Neural cell (in vitro differentiated cells): ENCODE results near the gene BANF1. TPM values are rescaled to one million over a fixed set of nuclear protein-coding genes. Genes with fewer than 3 reads are reported as not detected.

ENCODE experiments used
- H2AFZ ChIP-seq: fragments of 200-600, 300-800 bp; sonication (generic), shearing (Covaris generic); 2 replicates; pipeline ENCODE4 v1.6.0; 2014; ENCODE audit warnings: low read depth, mild to moderate bottlenecking, antibody characterized with exemption, low read length, moderate library complexity
- H3F3A ChIP-seq: fragments of 200-600 bp; shearing (Covaris generic); 2 replicates; pipeline ENCODE4 v1.6.1; 2016; ENCODE audit warnings: mild to moderate bottlenecking, moderate library complexity, mixed read lengths, antibody characterized with exemption, low read length; ENCODE audit not compliant: insufficient read depth, poor library complexity, severe bottlenecking
- H3K27ac ChIP-seq: fragments of 200-600, 300-800 bp; sonication (generic), shearing (Covaris generic); 2 replicates; pipeline ENCODE4 v1.5.1; 2014; ENCODE audit warnings: mild to moderate bottlenecking, low read length, moderate library complexity
- H3K27me3 ChIP-seq: fragments of 300-800, 200-600 bp; sonication (generic), shearing (Covaris generic); 2 replicates; pipeline ENCODE4 v1.6.0; 2014; ENCODE audit warnings: mild to moderate bottlenecking, low read depth, low read length, moderate library complexity; ENCODE audit not compliant: insufficient read depth
- H3K36me3 ChIP-seq: fragments of 300-800, 200-600 bp; sonication (generic), shearing (Covaris generic); 2 replicates; pipeline ENCODE4 v1.5.1; 2014; ENCODE audit warnings: mild to moderate bottlenecking, antibody characterized with exemption, low read length, moderate library complexity; ENCODE audit not compliant: insufficient read depth
- H3K4me2 ChIP-seq: fragments of 300-800, 200-600 bp; sonication (generic), shearing (Covaris generic); 2 replicates; pipeline ENCODE4 v1.6.0; 2014; ENCODE audit warnings: mild to moderate bottlenecking, low read length
- H3K4me3 ChIP-seq: fragments of 300-800, 200-600 bp; sonication (generic), shearing (Covaris generic); 2 replicates; pipeline ENCODE4 v1.5.1; 2014; ENCODE audit warnings: mild to moderate bottlenecking, low read length, moderate library complexity
- H3K79me2 ChIP-seq: fragments of 200-600 bp; shearing (Covaris generic); replicated peaks from 2 replicates; pipeline ENCODE4 v1.6.0; 2014; ENCODE audit warnings: mild to moderate bottlenecking, low read length, moderate library complexity; ENCODE audit not compliant: insufficient read depth
- H3K9ac ChIP-seq: fragments of 300-800, 200-600 bp; sonication (generic), shearing (Covaris generic); 2 replicates; pipeline ENCODE4 v1.6.1; 2016; ENCODE audit warnings: mild to moderate bottlenecking, low read length, mixed read lengths
- H3K9me2 ChIP-seq: fragments of 200-600 bp; shearing (Covaris generic); 2 replicates; pipeline ENCODE4 v1.6.1; 2016; ENCODE audit warnings: mild to moderate bottlenecking, low read length, mixed read lengths; ENCODE audit not compliant: insufficient read depth
- H3K9me3 ChIP-seq: fragments of 200-600, 300-800 bp; sonication (generic), shearing (Covaris generic); 2 replicates; pipeline ENCODE4 v1.6.1; 2016; ENCODE audit warnings: mild to moderate bottlenecking, mixed run types, low read length, moderate library complexity, mixed read lengths
- H4K20me1 ChIP-seq: fragments of 200-600 bp; shearing (Covaris generic); 2 replicates; pipeline ENCODE4 v1.6.1; 2016; ENCODE audit warnings: mild to moderate bottlenecking, mixed run types; ENCODE audit not compliant: insufficient read depth
- EP300 ChIP-seq: fragments of 450-650 bp; conservative IDR thresholded peaks from 2 replicates; pipeline ENCODE4 v1.6.1; 2014; ENCODE audit warnings: antibody characterized with exemption, mild to moderate bottlenecking, moderate library complexity; ENCODE audit not compliant: poor library complexity, severe bottlenecking
- EZH2 ChIP-seq: fragments of 200-600, 300-800 bp; shearing (Covaris generic), sonication (generic); IDR thresholded peaks from 2 replicates; pipeline ENCODE4 v1.6.1; 2014; ENCODE audit warnings: antibody characterized with exemption, low read length, borderline replicate concordance, mild to moderate bottlenecking; ENCODE audit not compliant: insufficient read depth, poor library complexity, severe bottlenecking
- MXI1 ChIP-seq: fragments of 450-650 bp; conservative IDR thresholded peaks from 2 replicates; pipeline ENCODE4 v1.6.1; 2014; ENCODE audit warnings: antibody characterized with exemption, mild to moderate bottlenecking; ENCODE audit not compliant: poor library complexity, severe bottlenecking
- POLR2AphosphoS5 ChIP-seq: IDR thresholded peaks from 2 replicates; pipeline ENCODE4 v1.6.1; 2012
- RAD21 ChIP-seq: fragments of 450-650 bp; conservative IDR thresholded peaks from 2 replicates; pipeline ENCODE4 v1.6.1; 2014; ENCODE audit warnings: antibody characterized with exemption, mild to moderate bottlenecking, moderate library complexity
- REST ChIP-seq: IDR thresholded peaks from 2 replicates; pipeline ENCODE4 v1.6.1; 2012; ENCODE audit warnings: borderline replicate concordance
- SMC3 ChIP-seq: fragments of 450-650 bp; conservative IDR thresholded peaks from 2 replicates; pipeline ENCODE4 v1.6.1; 2014; ENCODE audit warnings: antibody characterized with exemption, mild to moderate bottlenecking, moderate library complexity; ENCODE audit not compliant: poor library complexity
- TAF1 ChIP-seq: IDR thresholded peaks from 2 replicates; pipeline ENCODE4 v1.6.1; 2012; ENCODE audit warnings: low read depth
- polyA plus RNA-seq: library from polyadenylated mRNA; depleted of rRNA; stranded (reverse); fragments of >200 nt; gene quantifications from 2 replicates; pipeline ENCODE4 v1.2.3, GENCODE V29; 2014
- TF ChIP-seq, protein P1 (sequence below): fragments of 450-650 bp; IDR thresholded peaks from 2 replicates; pipeline ENCODE4 v1.5.1; 2014; ENCODE audit warnings: antibody characterized with exemption, mild to moderate bottlenecking, moderate library complexity; ENCODE audit not compliant: poor library complexity, severe bottlenecking

The BANF1 gene
- polyA plus RNA-seq, 1 donor from 2014 or later: 60.0 TPM

DNA sequence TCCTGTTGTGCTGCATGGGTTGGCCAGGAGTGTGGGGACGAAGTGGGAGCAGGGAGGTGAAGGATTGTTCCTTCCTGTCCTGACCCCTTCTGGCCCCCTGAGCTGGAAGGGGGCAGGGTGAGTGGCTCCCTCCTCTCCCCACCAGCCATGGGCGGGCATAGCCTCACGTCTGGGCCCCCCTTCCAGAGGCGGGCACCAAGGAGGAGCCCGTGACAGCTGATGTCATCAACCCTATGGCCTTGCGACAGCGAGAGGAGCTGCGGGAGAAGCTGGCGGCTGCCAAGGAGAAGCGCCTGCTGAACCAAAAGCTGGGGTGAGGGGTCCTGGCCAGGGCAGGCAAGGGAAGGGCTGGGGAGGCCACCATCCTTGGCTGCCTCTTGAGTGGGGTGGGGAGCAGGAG, 37.4 kb upstream of the BANF1 start:
- Histone ChIP-seq H3K4me2 (no peak overlapping the region), H2AFZ (no peak overlapping the region), H3K9me2 (no peaks in the 10 kb centered on the region), H3K36me3 (no peaks in the 10 kb centered on the region), H3K4me3 (no peak overlapping the region), H3K27me3 (no peaks in the 10 kb centered on the region), H3K9me3 (no peaks in the 10 kb centered on the region), H4K20me1 (no peaks in the 10 kb centered on the region), H3K9ac (no peak overlapping the region), H3K27ac (no peak overlapping the region), H3K79me2 (peaks cover 19% of the 10 kb centered on the region), H3F3A (no peaks in the 10 kb centered on the region)
- TF ChIP-seq EZH2 (no peak), EP300 (no peak), POLR2AphosphoS5 (no peak), MXI1 (no peak), TAF1 (no peak), RAD21 (no peak)
- TF ChIP-seq, protein P1, sequence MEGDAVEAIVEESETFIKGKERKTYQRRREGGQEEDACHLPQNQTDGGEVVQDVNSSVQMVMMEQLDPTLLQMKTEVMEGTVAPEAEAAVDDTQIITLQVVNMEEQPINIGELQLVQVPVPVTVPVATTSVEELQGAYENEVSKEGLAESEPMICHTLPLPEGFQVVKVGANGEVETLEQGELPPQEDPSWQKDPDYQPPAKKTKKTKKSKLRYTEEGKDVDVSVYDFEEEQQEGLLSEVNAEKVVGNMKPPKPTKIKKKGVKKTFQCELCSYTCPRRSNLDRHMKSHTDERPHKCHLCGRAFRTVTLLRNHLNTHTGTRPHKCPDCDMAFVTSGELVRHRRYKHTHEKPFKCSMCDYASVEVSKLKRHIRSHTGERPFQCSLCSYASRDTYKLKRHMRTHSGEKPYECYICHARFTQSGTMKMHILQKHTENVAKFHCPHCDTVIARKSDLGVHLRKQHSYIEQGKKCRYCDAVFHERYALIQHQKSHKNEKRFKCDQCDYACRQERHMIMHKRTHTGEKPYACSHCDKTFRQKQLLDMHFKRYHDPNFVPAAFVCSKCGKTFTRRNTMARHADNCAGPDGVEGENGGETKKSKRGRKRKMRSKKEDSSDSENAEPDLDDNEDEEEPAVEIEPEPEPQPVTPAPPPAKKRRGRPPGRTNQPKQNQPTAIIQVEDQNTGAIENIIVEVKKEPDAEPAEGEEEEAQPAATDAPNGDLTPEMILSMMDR: no peak

- no peak overlapping the region for H3K9ac ChIP-seq
- H3K4me2 ChIP-seq: no peak overlapping the region
- H3K79me2 ChIP-seq: peaks cover 19% of the 10 kb centered on the region
- no peaks in the 10 kb centered on the region for H3K9me3 ChIP-seq
- no peak overlapping the region for H2AFZ ChIP-seq
- no peaks in the 10 kb centered on the region for H3K9me2 ChIP-seq
- no peaks in the 10 kb centered on the region for H4K20me1 ChIP-seq
- H3K36me3 ChIP-seq: no peaks in the 10 kb centered on the region
- no peak overlapping the region for H3K4me3 ChIP-seq
- no peaks in the 10 kb centered on the region for H3F3A ChIP-seq
- H3K27me3 ChIP-seq: no peaks in the 10 kb centered on the region
- no peak overlapping the region for H3K27ac ChIP-seq
- TF ChIP-seq SMC3: no peak
- no peak for TF ChIP-seq MXI1
- TF ChIP-seq EZH2: no peak
- TF ChIP-seq, protein P1: no peak
- no peak for TF ChIP-seq EP300
- TF ChIP-seq REST: no peak
- no peak for TF ChIP-seq TAF1
- no peak for TF ChIP-seq RAD21
- TF ChIP-seq POLR2AphosphoS5: no peak
Observed at GRCh38 chr11:65965986-65966762, 36.1 kb upstream of the BANF1 start.
